HG02763 (cell line): ENCODE results near the gene FBXL7.

ENCODE experiments used
- ATAC-seq: cut with Tn5 transposase; IDR thresholded peaks from one replicate; pipeline ENCODE4 v1.9.1; 2021; ENCODE audit warnings: mild to moderate bottlenecking, moderate library complexity; ENCODE audit not compliant: unreplicated experiment

FBXL7 gene

DNA sequence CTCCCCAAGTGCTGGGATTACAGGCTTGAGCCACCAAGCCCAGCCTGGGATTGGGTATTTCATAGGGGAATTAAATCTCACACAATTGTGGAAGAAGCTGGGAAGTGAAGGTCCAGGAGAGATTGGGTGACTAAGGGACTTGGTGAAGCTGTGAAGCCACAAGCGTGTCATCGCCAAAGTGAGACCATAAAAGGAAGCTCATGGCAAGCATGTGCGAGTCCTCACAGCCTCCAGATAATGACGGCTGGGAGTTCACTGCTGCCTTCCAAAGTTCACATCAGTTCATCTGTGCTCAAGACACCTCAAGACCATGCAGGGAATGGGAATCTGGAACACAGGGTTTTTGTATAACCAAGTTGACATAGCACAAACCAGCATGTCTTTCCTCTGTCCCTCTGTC, 469.0 kb downstream of the FBXL7 start:
- no peak for ATAC-seq

GRCh38 chr5:15977851-15978250, 477.9 kb downstream of the FBXL7 start:
- ATAC-seq = no peak

- no peak for ATAC-seq
Observed at GRCh38 chr5:15980835-15981234, 480.9 kb downstream of the FBXL7 start.

GRCh38 chr5:15983392-15983791, 483.4 kb downstream of the FBXL7 start:
- no peak for ATAC-seq
